DMS153 (cell line): ENCODE data around the gene ARL16.
"Not testable (repeated sequence)": the region's sequence is repeated elsewhere in the genome, so short reads cannot be mapped to it uniquely, and the experiment has no call there.

ENCODE experiments used
- DNase-seq: peaks from one replicate; lab custom pipeline; 2025; lab: John Stamatoyannopoulos, UW

The ARL16 gene

DNA sequence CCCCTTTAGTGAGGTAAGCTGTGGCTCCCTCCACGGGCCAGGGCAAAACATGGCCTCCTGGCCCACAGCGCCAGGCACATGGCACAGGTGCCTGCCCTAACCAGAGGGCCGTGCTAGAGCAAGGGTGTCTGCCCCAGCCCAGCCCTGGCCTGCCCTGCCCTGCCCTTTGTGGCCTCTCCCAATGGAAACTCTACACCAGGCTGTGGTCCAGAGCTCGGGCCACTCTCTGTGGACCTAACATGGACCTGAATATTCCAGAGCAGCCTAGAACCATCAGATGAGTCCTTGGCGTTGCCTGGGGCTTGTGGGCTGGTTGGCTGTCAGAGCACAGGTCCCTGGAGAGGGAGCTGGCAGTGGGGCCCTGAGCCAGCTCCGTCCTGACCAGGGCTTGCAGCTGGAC, 11.6 kb upstream of the ARL16 start:
- no peak for DNase-seq

GRCh38 chr17:81694810-81695209, 11.2 kb upstream of the ARL16 start:
- DNase-seq: no peak

DNA sequence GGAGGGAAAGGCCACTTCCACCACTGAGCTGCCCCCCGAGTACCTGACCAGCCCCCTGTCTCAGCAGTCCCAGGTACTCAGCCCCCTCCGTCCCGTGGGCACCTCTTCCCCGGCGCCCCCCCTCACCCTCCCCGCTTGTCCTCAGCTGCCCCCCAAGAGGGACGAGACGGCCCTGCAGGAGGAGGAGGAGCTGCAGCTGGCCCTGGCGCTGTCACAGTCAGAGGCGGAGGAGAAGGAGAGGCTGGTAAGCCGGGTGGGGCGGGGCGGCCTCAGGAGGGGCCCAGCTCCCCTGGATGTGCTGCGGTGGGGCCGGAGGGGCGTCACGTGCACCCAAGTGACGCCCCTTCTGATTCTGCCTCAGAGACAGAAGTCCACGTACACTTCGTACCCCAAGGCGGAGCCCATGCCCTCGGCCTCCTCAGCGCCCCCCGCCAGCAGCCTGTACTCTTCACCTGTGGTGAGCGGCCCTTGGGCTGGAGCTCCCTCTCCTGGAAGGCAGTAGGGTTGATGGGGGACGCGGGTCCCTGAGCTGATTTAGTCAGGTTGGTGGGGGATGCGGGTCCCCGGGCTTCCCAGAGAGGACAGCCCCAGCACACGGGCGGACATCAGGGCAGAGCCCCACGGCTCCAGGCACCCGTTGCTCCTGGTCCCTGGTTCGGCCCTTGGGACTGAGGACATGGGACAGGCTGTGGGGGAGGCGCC, 10.1 kb upstream of the ARL16 start:
- no peak for DNase-seq

DNA sequence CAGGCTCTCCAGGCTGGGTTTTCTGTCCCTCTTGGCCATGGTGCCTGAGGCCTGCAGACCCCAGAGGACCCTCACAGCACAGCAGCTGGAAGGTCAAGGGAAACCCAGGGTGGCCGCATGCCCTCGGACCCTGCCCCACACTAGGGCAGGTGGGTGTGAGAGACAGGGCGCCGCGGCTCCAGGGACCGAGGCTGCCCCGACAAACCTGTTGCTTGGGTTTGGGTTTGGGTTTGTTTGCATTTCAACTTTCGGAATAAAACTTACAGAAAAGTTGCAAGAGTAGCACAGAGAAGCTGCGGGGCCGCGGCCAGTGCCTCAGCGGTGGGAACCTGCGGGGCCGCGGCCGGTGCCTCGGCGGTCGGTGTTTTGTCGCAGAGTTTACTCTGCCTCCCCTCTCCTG, 8.0 kb upstream of the ARL16 start:
- no peak for DNase-seq

DNA sequence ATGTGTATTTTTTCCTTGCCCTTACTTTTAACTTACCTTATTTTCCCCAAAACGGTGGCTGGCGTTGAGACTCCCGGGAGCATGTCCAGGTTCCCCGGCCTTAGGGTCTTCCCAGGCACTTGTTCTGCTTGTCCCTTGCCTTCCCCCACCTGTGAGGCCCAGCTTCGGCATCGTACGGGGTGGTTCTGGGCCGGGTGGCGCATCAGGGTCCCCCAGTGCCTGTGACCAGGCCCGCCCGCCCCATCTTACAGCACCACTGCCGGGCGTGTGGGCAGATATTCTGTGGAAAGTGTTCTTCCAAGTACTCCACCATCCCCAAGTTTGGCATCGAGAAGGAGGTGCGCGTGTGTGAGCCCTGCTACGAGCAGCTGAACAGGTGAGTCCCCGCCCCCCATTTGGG, 7.6 kb upstream of the ARL16 start:
- DNase-seq: no peak

DNA sequence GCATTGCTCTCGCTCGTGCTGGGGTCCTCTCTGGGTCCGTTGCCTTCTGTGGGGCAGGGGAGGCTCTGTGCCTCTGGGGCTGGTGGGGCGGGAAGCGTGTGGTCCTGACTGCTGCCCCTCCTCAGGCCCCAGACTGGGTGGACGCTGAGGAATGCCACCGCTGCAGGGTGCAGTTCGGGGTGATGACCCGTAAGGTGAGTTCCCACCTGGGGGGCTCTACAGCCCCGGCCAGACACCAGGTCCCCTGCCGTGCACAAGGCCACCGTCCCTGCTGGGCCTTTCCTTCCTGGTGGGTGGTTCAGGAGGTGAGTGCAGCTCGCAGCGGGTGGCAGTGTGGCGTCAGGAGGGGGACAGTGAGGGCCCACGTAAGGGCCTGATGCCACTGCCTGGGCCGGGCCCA, 7.0 kb upstream of the ARL16 start:
- DNase-seq: no peak

- no peak for DNase-seq
These were observed 6.5 kb upstream of the ARL16 start for GRCh38 chr17:81690066-81690465.

DNA sequence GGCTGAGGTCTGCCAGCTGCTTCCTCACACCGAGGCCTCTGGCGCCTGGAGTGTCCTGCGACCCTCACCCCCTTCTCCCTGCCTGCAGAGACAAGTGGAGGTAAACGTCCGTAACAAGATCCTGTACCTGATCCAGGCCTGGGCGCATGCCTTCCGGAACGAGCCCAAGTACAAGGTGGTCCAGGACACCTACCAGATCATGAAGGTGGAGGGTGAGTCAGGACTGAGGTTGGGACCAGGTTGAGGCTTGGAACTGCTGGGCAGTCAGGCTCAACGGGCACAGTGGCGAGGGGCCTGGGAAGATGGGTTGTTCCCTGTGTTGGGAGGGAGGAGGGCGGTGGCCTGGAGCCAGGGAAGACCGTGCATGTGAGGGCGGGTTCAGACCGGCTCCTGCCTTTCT, 5.0 kb upstream of the ARL16 start:
- DNase-seq: no peak

GRCh38 chr17:81687770-81688541, 4.4 kb upstream of the ARL16 start:
- DNase-seq: no peak

DNA sequence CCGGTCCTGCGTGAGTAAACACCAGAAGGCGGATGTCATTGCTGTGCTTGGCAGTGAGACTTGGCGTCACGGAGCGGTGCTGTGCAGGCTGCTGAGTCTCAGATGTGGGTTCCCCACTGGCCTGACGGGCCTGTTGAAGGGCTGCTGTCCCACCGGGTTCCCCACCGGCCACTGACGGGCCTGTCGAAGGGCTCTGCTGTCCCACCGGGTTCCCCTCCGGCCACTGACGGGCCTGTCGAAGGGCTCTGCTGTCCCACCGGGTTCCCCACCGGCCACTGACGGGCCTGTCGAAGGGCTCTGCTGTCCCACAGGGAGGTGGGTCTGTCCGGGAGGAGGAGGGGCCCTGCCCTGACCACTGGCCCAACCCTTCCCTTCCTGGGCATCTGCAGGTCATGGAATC, 3.0 kb upstream of the ARL16 start:
- DNase-seq: no peak

DNA sequence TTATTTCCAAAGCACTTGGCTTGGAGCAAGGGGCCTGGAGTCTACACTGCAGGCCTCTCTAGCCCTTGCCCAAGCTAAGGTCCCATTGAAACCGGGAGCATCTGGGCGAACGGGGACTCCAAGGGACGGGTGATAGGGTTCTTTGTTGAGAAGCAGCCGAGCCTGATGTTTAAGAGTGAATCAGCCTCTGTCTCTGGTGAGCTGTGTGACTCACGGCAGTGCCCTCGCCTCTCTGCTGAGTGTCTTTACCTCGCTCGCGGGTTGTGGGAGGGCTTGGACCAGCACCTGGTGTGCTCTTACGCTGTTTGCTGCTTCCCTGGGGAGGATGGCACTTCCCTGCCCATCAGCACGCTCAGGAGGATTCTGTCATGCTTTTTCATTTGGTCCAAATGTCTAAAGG, 1.5 kb upstream of the ARL16 start:
- DNase-seq: no peak

GRCh38 chr17:81684442-81684911, 880 bp upstream of the ARL16 start:
- no peak for DNase-seq

GRCh38 chr17:81683208-81683583, 401 bp downstream of the ARL16 start:
- DNase-seq: no peak

DNA sequence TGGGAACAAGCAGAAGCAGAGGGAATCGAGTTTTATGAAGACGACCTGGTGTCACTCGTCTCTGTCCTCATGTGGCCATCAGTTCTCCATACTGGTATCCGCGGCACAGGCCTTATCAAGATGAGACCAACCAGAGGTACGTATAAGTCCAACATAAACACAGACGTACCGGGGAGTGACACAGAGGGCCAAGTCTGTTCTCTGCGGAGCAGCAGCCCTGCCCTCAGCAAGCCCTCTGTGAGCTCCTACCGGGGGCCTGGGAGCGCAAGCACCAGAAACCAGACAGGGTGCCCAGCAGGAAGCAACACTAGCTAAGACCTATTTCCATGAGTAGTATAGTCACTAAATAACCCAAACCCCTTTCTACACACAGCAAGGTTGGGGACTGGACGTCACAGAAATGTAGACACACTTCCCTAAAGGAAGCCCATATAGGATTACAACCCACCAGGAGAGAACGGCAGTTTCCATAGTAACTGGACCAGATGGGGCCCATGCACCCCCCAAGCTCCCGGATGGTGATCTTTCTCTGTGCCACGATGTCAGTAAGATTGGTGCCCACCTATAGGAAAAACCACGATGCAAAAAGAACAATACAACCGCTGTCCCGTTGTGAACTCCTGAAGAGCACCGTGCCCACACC, 911 bp downstream of the ARL16 start:
- no peak for DNase-seq

DNA sequence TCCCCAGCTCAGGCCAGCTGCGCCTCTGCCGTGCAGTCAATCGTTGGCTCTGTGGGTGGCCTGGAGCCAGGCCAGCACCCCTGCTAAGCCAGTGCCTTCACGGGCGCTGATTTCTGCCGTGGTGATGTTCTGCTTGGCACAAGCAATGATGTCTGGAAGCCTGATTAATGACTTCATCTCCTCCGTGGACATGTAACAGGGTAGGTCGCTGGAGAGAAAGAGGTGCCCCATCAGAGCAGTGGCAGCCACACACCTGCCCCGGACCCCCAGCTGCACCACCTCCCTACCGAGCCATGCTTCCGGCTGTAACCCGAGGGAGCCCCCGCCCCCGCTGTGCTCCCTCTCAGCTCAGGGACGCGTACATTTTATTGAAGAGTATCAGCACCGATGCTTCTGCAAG, 1.9 kb downstream of the ARL16 start:
- DNase-seq: no peak

GRCh38 chr17:81680150-81680549, 3.4 kb downstream of the ARL16 start:
- no peak for DNase-seq

- no peak for DNase-seq
These were observed 6.7 kb downstream of the ARL16 start for GRCh38 chr17:81676906-81677305.

- DNase-seq: not testable (repeated sequence)
These were observed 7.9 kb downstream of the ARL16 start for GRCh38 chr17:81675515-81676221.

DNA sequence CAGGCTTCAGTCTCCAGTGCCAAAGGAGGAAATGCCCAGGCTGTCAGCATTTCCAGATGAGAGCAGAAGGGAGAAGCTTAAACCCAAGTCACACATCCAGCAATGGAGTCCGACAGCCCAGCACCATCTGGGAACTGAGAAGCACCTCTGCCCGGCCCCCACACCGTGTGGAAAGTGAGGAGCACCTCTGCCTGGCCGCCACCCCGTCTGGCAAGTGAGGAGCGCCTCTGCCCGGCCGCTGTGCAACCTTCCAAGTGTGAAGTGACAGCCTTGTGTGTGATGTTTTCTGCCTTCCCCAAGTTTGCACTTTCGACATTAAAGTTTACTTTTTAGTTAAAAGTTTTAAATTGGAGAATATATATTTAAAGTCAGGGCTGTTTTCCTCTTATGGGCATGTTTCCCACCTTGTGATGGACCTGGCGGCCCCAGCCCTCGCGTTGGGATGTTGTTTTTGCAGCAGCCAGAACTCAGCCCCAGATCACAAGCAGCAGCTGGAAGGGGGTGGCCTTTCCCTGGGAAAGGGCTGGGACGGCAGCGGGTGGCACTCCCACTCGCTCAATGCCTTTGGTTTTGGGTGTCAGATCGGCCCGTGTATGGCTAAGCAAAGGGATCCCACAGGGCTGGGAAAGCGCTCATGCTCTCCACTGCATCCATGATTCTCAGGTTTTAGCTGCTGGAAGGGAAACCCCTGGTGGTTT, 9.9 kb downstream of the ARL16 start:
- DNase-seq: no peak

DNA sequence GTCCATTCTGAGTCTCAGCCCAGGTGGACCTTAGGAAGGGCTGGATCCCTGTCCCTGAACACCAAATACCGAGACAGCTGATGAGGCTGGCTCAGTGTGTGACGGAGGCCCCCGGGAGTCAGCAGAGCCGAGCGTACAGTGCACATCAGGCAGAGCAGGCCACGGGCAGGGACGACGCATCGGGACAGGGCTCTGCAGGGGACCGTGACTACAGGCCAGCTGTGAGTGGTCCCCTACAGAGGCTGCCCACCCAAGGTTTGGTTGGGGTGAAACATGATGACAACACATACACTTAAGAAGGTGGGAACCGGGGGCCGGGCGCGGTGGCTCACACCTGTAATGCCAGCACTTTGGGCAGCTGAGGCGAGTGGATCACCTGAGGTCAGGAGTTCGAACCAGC, 10.6 kb downstream of the ARL16 start:
- no peak for DNase-seq

GRCh38 chr17:81672504-81672903, 11.1 kb downstream of the ARL16 start:
- DNase-seq: no peak

- no peak for DNase-seq
These were observed 15.8 kb downstream of the ARL16 start for GRCh38 chr17:81667754-81668153.
